GM21423 (cell line): ENCODE measurements around the gene GGACT.

ENCODE experiments used
- ATAC-seq: cut with Tn5 transposase; IDR thresholded peaks from one replicate; pipeline ENCODE4 v1.9.1; 2021; ENCODE audit warnings: mild to moderate bottlenecking, moderate library complexity; ENCODE audit not compliant: unreplicated experiment

GGACT gene

GRCh38 chr13:100483841-100484381 is 104.7 kb downstream of the GGACT start:
- ATAC-seq: no peak

- no peak for ATAC-seq
These were observed 105.5 kb downstream of the GGACT start for GRCh38 chr13:100483139-100483538.

- ATAC-seq: no peak
These were observed 107.9 kb downstream of the GGACT start for GRCh38 chr13:100480676-100481075.
